T-helper 9 cell (primary cell): ENCODE measurements around the gene MGAT5.
"Not testable (repeated sequence)": the region's sequence is repeated elsewhere in the genome, so short reads cannot be mapped to it uniquely, and the experiment has no call there.

ENCODE experiments used
- DNase-seq: peaks from one replicate; pipeline ENCODE4 v3.0.0-alpha.2; 2020

The MGAT5 gene

GRCh38 chr2:134280231-134280630, 26.4 kb downstream of the MGAT5 start:
- DNase-seq, result no peak

- DNase-seq, result no peak
Observed at GRCh38 chr2:134280726-134281125, 26.9 kb downstream of the MGAT5 start.

GRCh38 chr2:134281815-134282419, 28.0 kb downstream of the MGAT5 start:
- no peak for DNase-seq

- no peak for DNase-seq
Observed at GRCh38 chr2:134282629-134283400, 28.9 kb downstream of the MGAT5 start.

GRCh38 chr2:134283661-134284060, 29.8 kb downstream of the MGAT5 start:
- no peak for DNase-seq

- DNase-seq, result no peak
Observed at GRCh38 chr2:134284119-134284670, 30.3 kb downstream of the MGAT5 start.

- DNase-seq, result no peak
Observed at GRCh38 chr2:134287323-134287722, 33.5 kb downstream of the MGAT5 start.

GRCh38 chr2:134288814-134289213, 34.9 kb downstream of the MGAT5 start:
- DNase-seq, result no peak

GRCh38 chr2:134289225-134289624, 35.4 kb downstream of the MGAT5 start:
- no peak for DNase-seq

- DNase-seq, result no peak
Observed at GRCh38 chr2:134290358-134290757, 36.5 kb downstream of the MGAT5 start.

- DNase-seq, result no peak
Observed at GRCh38 chr2:134292514-134292913, 38.6 kb downstream of the MGAT5 start.

- no peak for DNase-seq
Observed at GRCh38 chr2:134293719-134294537, 40.1 kb downstream of the MGAT5 start.

- not testable (repeated sequence) for DNase-seq
Observed at GRCh38 chr2:134294598-134294997, 40.7 kb downstream of the MGAT5 start.

- DNase-seq, result no peak
Observed at GRCh38 chr2:134295441-134295840, 41.6 kb downstream of the MGAT5 start.

- no peak for DNase-seq
Observed at GRCh38 chr2:134296301-134296700, 42.4 kb downstream of the MGAT5 start.

- DNase-seq, result no peak
Observed at GRCh38 chr2:134299334-134299733, 45.5 kb downstream of the MGAT5 start.

GRCh38 chr2:134300585-134300984, 46.7 kb downstream of the MGAT5 start:
- no peak for DNase-seq

GRCh38 chr2:134301099-134301927, 47.4 kb downstream of the MGAT5 start:
- no peak for DNase-seq

- no peak for DNase-seq
Observed at GRCh38 chr2:134301928-134302260, 48.0 kb downstream of the MGAT5 start.

GRCh38 chr2:134304394-134305108, 50.7 kb downstream of the MGAT5 start:
- DNase-seq, result no peak

GRCh38 chr2:134305109-134305491, 51.2 kb downstream of the MGAT5 start:
- DNase-seq, result no peak

- no peak for DNase-seq
Observed at GRCh38 chr2:134306521-134306920, 52.6 kb downstream of the MGAT5 start.
